Nephron (organoid): ENCODE measurements around the gene ERG.

Source experiments
- H3K27ac Mint-ChIP-seq, 3 experiments: 2 replicates each; pipeline ENCODE4 v1.8.0; 2020; ENCODE audit warnings: mixed read lengths in 3 of 3, mild to moderate bottlenecking in 2 of 3, moderate library complexity in 1 of 3
- H3K27me3 Mint-ChIP-seq: 2 replicates; pipeline ENCODE4 v1.8.0; 2021; ENCODE audit warnings: low read depth, mild to moderate bottlenecking, moderate library complexity, mixed read lengths
- H3K36me3 Mint-ChIP-seq: 2 replicates; pipeline ENCODE4 v1.8.0; 2020; ENCODE audit warnings: low read depth, mixed read lengths
- H3K4me1 Mint-ChIP-seq: 2 replicates; pipeline ENCODE4 v1.8.0; 2020; ENCODE audit warnings: mixed read lengths
- H3K4me3 Mint-ChIP-seq, 3 experiments: 2 replicates each; pipeline ENCODE4 v1.8.0; 2020; ENCODE audit warnings: mild to moderate bottlenecking in 3 of 3, mixed read lengths in 3 of 3, moderate library complexity in 2 of 3
- H3K9me3 Mint-ChIP-seq: 2 replicates; pipeline ENCODE4 v1.8.0; 2020; ENCODE audit warnings: mixed read lengths
- TF ChIP-seq, protein P1 (sequence below), 3 experiments: fragments of 200-600 bp; sonication (generic); IDR thresholded peaks; one replicate each; pipeline ENCODE4 v1.5.0; 2021; ENCODE audit warnings: antibody characterized with exemption in 3 of 3; ENCODE audit not compliant: unreplicated experiment in 3 of 3

The ERG gene

DNA sequence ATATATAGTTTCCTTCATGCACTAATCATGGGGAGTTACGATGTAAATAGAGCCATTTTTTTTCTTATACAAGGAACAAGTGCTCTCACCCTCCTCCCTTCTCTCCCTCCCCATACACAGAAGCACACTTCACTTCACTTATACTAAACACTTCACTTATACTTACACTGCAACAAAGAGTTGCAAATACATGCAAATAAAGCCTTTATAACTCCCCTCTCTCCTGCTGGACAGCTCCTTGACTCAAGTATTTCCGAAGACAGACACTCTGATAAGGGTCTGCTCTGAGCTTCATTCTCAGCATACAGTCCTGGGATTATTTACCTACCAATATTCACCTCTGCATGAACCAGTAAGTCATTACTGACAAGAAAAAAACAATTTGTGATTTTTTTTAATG lies 35.6 kb upstream of the ERG start:
- peaks cover 6% of the 10 kb centered on the region for H3K27me3 Mint-ChIP-seq
- peaks cover 14% of the 10 kb centered on the region for H3K4me1 Mint-ChIP-seq
- TF ChIP-seq, protein P1, sequence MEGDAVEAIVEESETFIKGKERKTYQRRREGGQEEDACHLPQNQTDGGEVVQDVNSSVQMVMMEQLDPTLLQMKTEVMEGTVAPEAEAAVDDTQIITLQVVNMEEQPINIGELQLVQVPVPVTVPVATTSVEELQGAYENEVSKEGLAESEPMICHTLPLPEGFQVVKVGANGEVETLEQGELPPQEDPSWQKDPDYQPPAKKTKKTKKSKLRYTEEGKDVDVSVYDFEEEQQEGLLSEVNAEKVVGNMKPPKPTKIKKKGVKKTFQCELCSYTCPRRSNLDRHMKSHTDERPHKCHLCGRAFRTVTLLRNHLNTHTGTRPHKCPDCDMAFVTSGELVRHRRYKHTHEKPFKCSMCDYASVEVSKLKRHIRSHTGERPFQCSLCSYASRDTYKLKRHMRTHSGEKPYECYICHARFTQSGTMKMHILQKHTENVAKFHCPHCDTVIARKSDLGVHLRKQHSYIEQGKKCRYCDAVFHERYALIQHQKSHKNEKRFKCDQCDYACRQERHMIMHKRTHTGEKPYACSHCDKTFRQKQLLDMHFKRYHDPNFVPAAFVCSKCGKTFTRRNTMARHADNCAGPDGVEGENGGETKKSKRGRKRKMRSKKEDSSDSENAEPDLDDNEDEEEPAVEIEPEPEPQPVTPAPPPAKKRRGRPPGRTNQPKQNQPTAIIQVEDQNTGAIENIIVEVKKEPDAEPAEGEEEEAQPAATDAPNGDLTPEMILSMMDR (IDR thresholded peaks at IDR 0.05; ENCODE audit: unreplicated experiment in 3 of 3): no peak
- no peaks in the 10 kb centered on the region for H3K9me3 Mint-ChIP-seq
- H3K27ac Mint-ChIP-seq: no peak overlapping the region
- H3K36me3 Mint-ChIP-seq: no peaks in the 10 kb centered on the region
- no peak overlapping the region for H3K4me3 Mint-ChIP-seq

GRCh38 chr21:38531591-38531990 lies 33.3 kb upstream of the ERG start:
- TF ChIP-seq, protein P1 (IDR thresholded peaks at IDR 0.05; ENCODE audit: unreplicated experiment in 3 of 3): no peak
- Mint-ChIP-seq H3K27ac (peak overlapping the region; percentile 33 to 70 (median 51)), H3K4me3 (no peak overlapping the region), H3K36me3 (no peaks in the 10 kb centered on the region), H3K9me3 (no peaks in the 10 kb centered on the region), H3K4me1 (peaks cover 14% of the 10 kb centered on the region), H3K27me3 (peaks cover 6% of the 10 kb centered on the region)

- TF ChIP-seq, protein P1 (IDR thresholded peaks at IDR 0.05; ENCODE audit: unreplicated experiment in 3 of 3): no peak
- H3K9me3 Mint-ChIP-seq: no peaks in the 10 kb centered on the region
- no peak overlapping the region for H3K4me3 Mint-ChIP-seq
- peak overlapping the region; percentile 33 to 70 (median 51) for H3K27ac Mint-ChIP-seq
- H3K27me3 Mint-ChIP-seq: peaks cover 3% of the 10 kb centered on the region
- no peaks in the 10 kb centered on the region for H3K36me3 Mint-ChIP-seq
- H3K4me1 Mint-ChIP-seq: peaks cover 14% of the 10 kb centered on the region
These were observed 32.8 kb upstream of the ERG start for GRCh38 chr21:38531039-38531541.

- Mint-ChIP-seq H3K4me3 (no peak overlapping the region), H3K27me3 (peaks cover 3% of the 10 kb centered on the region), H3K27ac (no peak overlapping the region), H3K36me3 (no peaks in the 10 kb centered on the region), H3K4me1 (peaks cover 15% of the 10 kb centered on the region), H3K9me3 (no peaks in the 10 kb centered on the region)
- TF ChIP-seq, protein P1 (IDR thresholded peaks at IDR 0.05; ENCODE audit: unreplicated experiment in 3 of 3): no peak
These were observed 29.5 kb upstream of the ERG start for GRCh38 chr21:38527737-38528136.

DNA sequence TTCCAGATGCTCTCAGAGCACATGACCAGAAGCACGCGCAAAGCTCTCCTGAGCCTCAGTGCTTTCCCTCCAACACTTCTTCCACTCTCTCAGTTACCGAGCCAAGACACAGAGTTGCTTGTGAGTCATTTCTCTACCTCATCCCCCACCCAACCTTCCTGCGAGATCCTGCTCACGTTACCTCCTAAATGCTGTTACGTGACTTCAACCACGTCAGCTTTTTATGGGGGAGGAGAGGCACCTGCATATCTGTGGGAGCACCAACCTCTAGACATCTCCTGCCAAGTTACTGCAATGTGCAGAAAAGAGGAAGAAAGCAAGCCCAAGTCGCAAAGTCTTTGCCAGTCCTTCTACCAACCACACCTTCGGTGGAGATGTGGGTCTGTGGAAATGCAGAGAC lies 27.2 kb upstream of the ERG start:
- Mint-ChIP-seq H3K27ac (no peak overlapping the region), H3K27me3 (peaks cover 10% of the 10 kb centered on the region), H3K4me3 (no peak overlapping the region), H3K36me3 (no peaks in the 10 kb centered on the region), H3K4me1 (peaks cover 7% of the 10 kb centered on the region), H3K9me3 (no peaks in the 10 kb centered on the region)
- TF ChIP-seq, protein P1 (IDR thresholded peaks at IDR 0.05; ENCODE audit: unreplicated experiment in 3 of 3): no peak
